A549 (cell line): ENCODE results near the gene LARGE1. TPM values are rescaled to one million over a fixed set of nuclear protein-coding genes. Genes with fewer than 3 reads are reported as not detected.

Experiments used
- ATAC-seq, 2 experiments: fragments of 200-7000 bp in 1 of 2; fragments of >200 bp in 1 of 2; cut with Nextera tagmentation in 1 of 2; cut with Tn5 transposase in 1 of 2; 3 replicates each; pipeline versions ENCODE4 v1.8.0 to v1.9.1; 2018 to 2020; ENCODE audit warnings: mild to moderate bottlenecking in 1 of 2, moderate library complexity in 1 of 2
- CTCF ChIA-PET: fragments of 300-600 bp; sonication (Branson Sonifier 250); formaldehyde crosslinking; extraction: SDS; loops from one replicate; lab custom pipeline; 2021; ENCODE audit warnings: antibody characterized with exemption, inconsistent platforms; lab: Yijun Ruan, JAX
- POLR2A ChIA-PET: fragments of 350-600 bp; formaldehyde crosslinking; extraction: SDS; loops from one replicate; lab custom pipeline; 2021; ENCODE audit warnings: antibody characterized with exemption, inconsistent platforms; lab: Yijun Ruan, JAX
- DNase-seq, 2 experiments: peaks; one replicate each; pipeline versions ENCODE4 v3.0.0 to v3.0.0-alpha.2; 2011 to 2016; ENCODE audit warnings: low read depth in 1 of 2, low spot score in 1 of 2
- FAIRE-seq: peaks from 2 replicates; lab custom pipeline; 2011; peaks lifted over from hg19 to GRCh38; lab: Jason Lieb, UNC
- H3K27ac ChIP-seq, 2 experiments: fragments of >200 bp; sonication (Bioruptor Twin); formaldehyde crosslinking; 3 replicates each; pipeline ENCODE4 v1.5.1; 2016 to 2017
- H3K4me1 ChIP-seq: fragments of >200 bp; sonication (Bioruptor Twin); formaldehyde crosslinking; 3 replicates; pipeline ENCODE4 v1.6.1; 2016
- H3K4me2 ChIP-seq: fragments of >200 bp; sonication (Bioruptor Twin); formaldehyde crosslinking; 3 replicates; pipeline ENCODE4 v1.6.1; 2016
- H3K4me3 ChIP-seq: fragments of >200 bp; sonication (Bioruptor Twin); formaldehyde crosslinking; 3 replicates; pipeline ENCODE4 v1.5.1; 2016
- H3K9me3 ChIP-seq: fragments of >200 bp; sonication (Bioruptor Twin); formaldehyde crosslinking; 3 replicates; pipeline ENCODE4 v1.6.1; 2016
- EHMT2 ChIP-seq: fragments of 200-600 bp; sonication (generic); IDR thresholded peaks from 2 replicates; pipeline ENCODE4 v1.6.1; 2016; ENCODE audit warnings: antibody characterized with exemption, low read depth, mild to moderate bottlenecking, moderate library complexity
- EP300 ChIP-seq, 2 experiments: fragments of >200 bp; sonication (Bioruptor Twin); formaldehyde crosslinking; IDR thresholded peaks; 2 replicates in 1 of 2; 3 replicates in 1 of 2; pipeline ENCODE4 v1.6.1; 2016 to 2017
- ESRRA ChIP-seq: fragments of 150-350 bp; IDR thresholded peaks from 2 replicates; pipeline ENCODE4 v1.6.1; 2014; ENCODE audit warnings: mild to moderate bottlenecking, low read length, borderline replicate concordance
- GATA3 ChIP-seq: IDR thresholded peaks from 2 replicates; pipeline ENCODE4 v1.6.1; 2012; ENCODE audit warnings: borderline replicate concordance
- HMGXB4 ChIP-seq: fragments of 250-450 bp; sonication (Bioruptor Pico); IDR thresholded peaks from 2 replicates; pipeline ENCODE4 v1.5.0; 2021; ENCODE audit warnings: mild to moderate bottlenecking, moderate library complexity, borderline replicate concordance
- HOXB13 ChIP-seq: fragments of 250-450 bp; sonication (Bioruptor Pico); IDR thresholded peaks from 2 replicates; pipeline ENCODE4 v1.5.0; 2020; ENCODE audit warnings: low read depth, mild to moderate bottlenecking, moderate library complexity
- HOXB5 ChIP-seq: fragments of 250-450 bp; sonication (Bioruptor Pico); IDR thresholded peaks from 2 replicates; pipeline ENCODE4 v1.5.0; 2020; ENCODE audit warnings: mild to moderate bottlenecking, moderate library complexity
- JUN ChIP-seq, 2 experiments: fragments of >200 bp; sonication (Bioruptor Twin); formaldehyde crosslinking; IDR thresholded peaks; 2 replicates in 1 of 2; 3 replicates in 1 of 2; pipeline ENCODE4 v1.6.1; 2016 to 2017
- MAZ ChIP-seq: fragments of 150-350 bp; IDR thresholded peaks from 2 replicates; pipeline ENCODE4 v1.6.1; 2014; ENCODE audit warnings: antibody characterized with exemption, low read depth, low read length, borderline replicate concordance
- MYC ChIP-seq: IDR thresholded peaks from 2 replicates; pipeline ENCODE4 v1.6.1; 2012; ENCODE audit warnings: mild to moderate bottlenecking, inconsistent platforms, low read length, improper control_type of control experiment, borderline replicate concordance
- NPAS2 ChIP-seq: fragments of 250-450 bp; sonication (Bioruptor Pico); IDR thresholded peaks from 2 replicates; pipeline ENCODE4 v1.8.0; 2022; ENCODE audit warnings: mild to moderate bottlenecking, moderate library complexity, borderline replicate concordance
- NR3C1 ChIP-seq: fragments of >200 bp; sonication (Bioruptor Twin); formaldehyde crosslinking; IDR thresholded peaks from 3 replicates; pipeline ENCODE4 v1.6.1; 2017
- PBX3 ChIP-seq: IDR thresholded peaks from 2 replicates; pipeline ENCODE4 v1.6.1; 2012
- POLR2A ChIP-seq: IDR thresholded peaks from 2 replicates; pipeline ENCODE4 v1.6.1; 2012; ENCODE audit warnings: mild to moderate bottlenecking, low read length
- RAD21 ChIP-seq, 2 experiments: fragments of >200 bp in 1 of 2; sonication (Bioruptor Twin) in 1 of 2; formaldehyde crosslinking in 1 of 2; IDR thresholded peaks in 1 of 2; conservative IDR thresholded peaks in 1 of 2; 2 replicates in 1 of 2; 3 replicates in 1 of 2; pipeline ENCODE4 v1.6.1; 2012 to 2018; ENCODE audit warnings: inconsistent platforms in 1 of 2
- RCOR1 ChIP-seq: fragments of 150-350 bp; IDR thresholded peaks from 2 replicates; pipeline ENCODE4 v1.6.1; 2014; ENCODE audit warnings: antibody characterized with exemption, low read length, low read depth
- SREBF2 ChIP-seq: fragments of 450-650 bp; IDR thresholded peaks from 2 replicates; pipeline ENCODE4 v1.6.1; 2014; ENCODE audit warnings: mild to moderate bottlenecking, moderate library complexity
- TFCP2L1 ChIP-seq: fragments of 250-450 bp; sonication (Bioruptor Pico); IDR thresholded peaks from 2 replicates; pipeline ENCODE4 v1.5.0; 2021; ENCODE audit warnings: mild to moderate bottlenecking
- TP53 ChIP-seq: fragments of 250-450 bp; sonication (Bioruptor Pico); IDR thresholded peaks from 2 replicates; pipeline ENCODE4 v1.5.0; 2021; ENCODE audit warnings: mild to moderate bottlenecking, moderate library complexity
- USF2 ChIP-seq: fragments of 450-650 bp; IDR thresholded peaks from 2 replicates; pipeline ENCODE4 v1.6.1; 2014; ENCODE audit warnings: antibody characterized with exemption
- ZC3H11A ChIP-seq: fragments of 450-650 bp; IDR thresholded peaks from 2 replicates; pipeline ENCODE4 v1.6.1; 2014; ENCODE audit warnings: antibody characterized with exemption, mild to moderate bottlenecking
- ZSCAN20 ChIP-seq: fragments of 250-450 bp; sonication (Bioruptor Pico); IDR thresholded peaks from 2 replicates; pipeline ENCODE4 v1.8.0; 2022; ENCODE audit warnings: mild to moderate bottlenecking, moderate library complexity
- WGBS: methylation state at CpG from one replicate; pipeline ENCODE4 v1.1.6; 2017; ENCODE audit errors: missing lambda C conversion rate; 5-methylcytosine and 5-hydroxymethylcytosine counted together
- polyA plus RNA-seq, 4 experiments: library from polyadenylated mRNA; depleted of rRNA in 3 of 4; stranded (reverse); fragments of >200 nt; fragmentation: RNase III in 1 of 4; extraction: RNeasy Plus Mini Kit Qiagen cat#74134 plus additional on column Dnase treatment in 1 of 4; gene quantifications; 2 replicates in 3 of 4; 3 replicates in 1 of 4; pipeline ENCODE4 v1.2.3, GENCODE V29; 2011 to 2017

Gene LARGE1
- polyA plus RNA-seq, 2 of the 4 experiments (the other 2 are of a cell fraction): 2.7 to 5.8 TPM

- TF ChIP-seq HMGXB4 (CRISPR knock-in tag): no peak
- TF ChIP-seq, all 56 proteins: peak for 0
Measured at GRCh38 chr22:33401291-33401690, 519.0 kb downstream of the LARGE1 start (continued).

GRCh38 chr22:33400891-33401290 lies 519.4 kb downstream of the LARGE1 start:
- ChIA-PET POLR2A (no interaction called here), CTCF (no interaction called here)
- H3K4me3 ChIP-seq: no peak overlapping the region
- no peak for DNase-seq
- no peak overlapping the region for H3K27ac ChIP-seq
- 68% methylated on average over 5 of the region's 5 CpGs for WGBS
- no peak for TF ChIP-seq RAD21 (conservative IDR thresholded peaks at IDR 0.05 in 1 of 2, IDR thresholded peaks at IDR 0.05 in 1 of 2)
- TF ChIP-seq GATA3: no peak
- no peak for TF ChIP-seq EP300 (IDR thresholded peaks at IDR 0.05)
- no peak for TF ChIP-seq EHMT2
- TF ChIP-seq MAZ: no peak
- TF ChIP-seq MYC: no peak
- TF ChIP-seq HOXB13 (CRISPR knock-in tag): no peak
- TF ChIP-seq ZSCAN20: no peak
- no peak for TF ChIP-seq TFCP2L1 (CRISPR knock-in tag)
- TF ChIP-seq HMGXB4 (CRISPR knock-in tag): no peak
- TF ChIP-seq USF2: no peak
- no peak for TF ChIP-seq PBX3
- no peak for TF ChIP-seq ESRRA
- TF ChIP-seq ZC3H11A: no peak
- no peak for TF ChIP-seq SREBF2
- TF ChIP-seq HOXB5 (CRISPR knock-in tag): no peak
- no peaks in the 10 kb centered on the region; the same call in 2 of the 3 replicates for H3K9me3 ChIP-seq
- no peak for FAIRE-seq
- H3K4me1 ChIP-seq: no peaks in the 10 kb centered on the region
- no peak overlapping the region for H3K4me2 ChIP-seq
- no peak for ATAC-seq

GRCh38 chr22:33400061-33400840 lies 520.0 kb downstream of the LARGE1 start:
- ChIA-PET CTCF (no interaction called here), POLR2A (no interaction called here)
- Histone ChIP-seq H3K4me2 (no peak overlapping the region), H3K27ac (no peak overlapping the region), H3K4me3 (no peak overlapping the region), H3K4me1 (no peaks in the 10 kb centered on the region), H3K9me3 (no peaks in the 10 kb centered on the region; the same call in 2 of the 3 replicates)
- no peak for FAIRE-seq
- no peak for ATAC-seq
- no peak for DNase-seq
- TF ChIP-seq TP53 (CRISPR knock-in tag) (no peak), POLR2A (no peak), RAD21 (conservative IDR thresholded peaks at IDR 0.05 in 1 of 2, IDR thresholded peaks at IDR 0.05 in 1 of 2) (no peak), RCOR1 (no peak), GATA3 (no peak), JUN (IDR thresholded peaks at IDR 0.05) (no peak), HOXB13 (CRISPR knock-in tag) (no peak), NPAS2 (CRISPR knock-in tag) (no peak), NR3C1 (no peak), SREBF2 (no peak), ZSCAN20 (no peak), ESRRA (no peak)
- WGBS: 80% methylated on average over 9 of the region's 9 CpGs
